NCI-H1092 (cell line): ENCODE results near the gene ECT2.
A peak's percentile ranks its signal among the peaks of the same experiment; 100 is the strongest.
"Not testable (repeated sequence)": the region's sequence is repeated elsewhere in the genome, so short reads cannot be mapped to it uniquely, and the experiment has no call there.

Experiments
- DNase-seq: peaks from one replicate; lab custom pipeline; 2025; lab: John Stamatoyannopoulos, UW

The ECT2 gene

DNA sequence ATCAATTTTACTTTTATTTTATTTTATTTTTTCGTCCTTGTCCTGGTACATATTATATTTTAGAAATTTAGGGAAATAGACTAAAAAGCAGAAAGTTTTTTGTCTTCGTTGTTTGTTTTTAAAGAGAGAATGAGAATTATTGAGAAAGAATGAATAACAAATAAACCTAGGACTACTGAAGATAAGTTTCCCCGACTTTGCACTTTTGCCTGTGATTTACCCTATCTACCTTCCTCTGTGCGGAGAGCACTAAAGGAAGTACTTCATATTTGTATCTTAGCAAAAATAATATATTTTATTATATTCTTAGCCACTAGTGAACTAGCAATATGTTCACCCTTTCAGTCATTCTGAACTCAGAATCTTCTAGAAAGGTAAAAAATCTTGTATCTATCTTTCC lies 60.6 kb downstream of the ECT2 start:
- no peak for DNase-seq

DNA sequence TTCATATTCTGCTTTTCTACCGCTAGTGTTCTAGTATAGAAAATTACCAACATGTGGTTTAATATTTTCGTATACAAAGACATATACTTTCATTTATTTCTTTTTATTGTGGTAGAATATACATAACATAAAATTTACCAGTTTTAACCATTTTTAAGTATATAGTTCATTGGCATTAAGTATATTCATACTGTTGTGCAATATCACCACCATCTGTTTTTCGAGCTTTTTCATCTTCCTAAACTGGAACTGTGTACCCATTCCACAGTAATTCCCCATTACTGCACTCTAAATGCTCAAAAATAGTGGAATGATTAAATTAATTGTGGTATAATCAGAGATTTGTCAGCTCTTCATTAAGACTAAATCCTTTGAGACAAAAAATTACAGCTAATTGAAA lies 62.9 kb downstream of the ECT2 start:
- DNase-seq, result no peak

DNA sequence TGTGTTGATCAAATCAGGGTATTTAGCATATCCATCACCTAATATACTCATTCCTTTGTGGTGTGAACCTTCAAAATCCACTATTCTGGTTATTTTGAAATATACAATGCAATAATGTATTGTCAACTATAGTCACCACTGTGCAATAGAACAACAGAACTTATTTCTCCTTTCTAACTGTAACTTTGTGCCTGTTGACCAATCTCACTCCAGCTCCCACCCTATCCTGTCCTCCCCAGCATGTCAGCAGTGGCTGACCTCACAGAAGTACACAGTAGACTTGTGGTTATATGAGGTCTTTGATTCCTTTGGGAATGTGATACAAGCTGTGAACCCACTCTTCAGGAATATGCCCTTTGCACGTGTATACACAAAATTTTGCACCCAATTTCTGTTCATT lies 64.2 kb downstream of the ECT2 start:
- DNase-seq, result no peak

DNA sequence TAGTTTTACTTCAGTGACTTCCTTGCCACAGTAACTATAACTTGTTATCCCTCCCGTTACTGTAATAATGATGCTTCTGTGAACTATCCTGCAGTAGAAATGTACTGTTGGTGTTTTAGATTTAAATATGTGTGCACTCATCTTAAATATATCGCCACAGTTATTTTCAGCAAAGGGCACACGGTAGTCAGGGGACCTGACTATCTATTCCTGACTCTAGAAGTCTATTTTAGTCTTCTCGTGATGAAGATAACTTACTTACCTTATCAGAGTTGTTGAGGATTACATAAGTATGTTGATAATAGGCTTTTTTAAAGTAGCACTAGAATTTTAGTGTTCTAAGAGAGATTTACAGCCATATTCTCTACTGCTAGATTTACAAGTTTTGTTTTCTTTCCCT lies 65.3 kb downstream of the ECT2 start:
- DNase-seq, result no peak

DNA sequence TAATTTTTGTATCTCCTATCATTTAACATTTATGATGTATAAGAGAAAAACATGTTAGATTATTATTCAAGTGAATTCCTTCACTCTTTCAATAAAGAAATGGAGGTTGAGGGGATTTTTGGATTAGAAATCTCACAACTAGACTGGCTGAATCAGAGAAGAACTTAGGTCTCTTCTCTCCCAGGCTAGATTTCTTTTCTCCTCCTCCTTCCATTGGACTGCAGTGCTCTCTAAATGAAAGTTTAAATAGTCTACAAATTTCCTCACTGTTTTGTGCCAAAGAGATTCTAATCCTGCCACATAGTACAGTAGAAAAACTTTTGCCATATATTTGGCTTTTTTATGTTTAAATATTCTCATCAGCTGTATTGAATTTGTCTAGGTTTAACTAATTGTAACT lies 65.8 kb downstream of the ECT2 start:
- DNase-seq, result no peak

DNA sequence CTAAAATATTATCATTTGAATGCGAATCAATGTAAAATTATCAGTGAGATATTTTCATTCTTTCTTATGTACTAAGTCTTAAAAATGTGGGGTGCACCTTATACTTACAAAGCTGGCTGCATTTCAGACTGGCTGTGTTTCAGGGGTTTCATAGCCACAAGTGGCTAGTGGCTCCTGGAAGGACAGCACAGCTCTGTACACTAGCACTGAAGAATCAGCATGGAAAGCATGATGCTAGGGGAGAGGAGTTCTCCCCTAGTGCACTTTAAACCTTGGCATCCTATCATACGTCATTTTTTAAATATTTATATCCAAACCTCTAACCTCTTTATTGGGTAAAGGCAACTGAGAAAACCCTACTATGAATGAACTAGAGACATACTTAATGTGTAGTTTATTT lies 66.4 kb downstream of the ECT2 start:
- DNase-seq, result no peak

DNA sequence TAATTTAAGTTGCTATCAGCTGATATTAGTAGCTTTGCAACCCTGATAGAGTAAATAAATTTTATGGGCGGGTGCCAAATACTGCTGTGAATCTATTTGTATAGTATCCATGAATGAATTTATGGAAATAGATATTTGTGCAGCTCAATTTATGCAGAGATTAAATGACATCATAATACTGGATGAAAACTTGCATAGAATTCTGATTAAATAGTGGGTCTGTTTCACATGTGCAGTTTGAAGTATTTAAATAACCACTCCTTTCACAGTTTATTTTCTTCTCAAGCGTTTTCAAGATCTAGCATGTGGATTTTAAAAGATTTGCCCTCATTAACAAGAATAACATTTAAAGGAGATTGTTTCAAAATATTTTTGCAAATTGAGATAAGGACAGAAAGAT lies 70.0 kb downstream of the ECT2 start:
- no peak for DNase-seq

DNA sequence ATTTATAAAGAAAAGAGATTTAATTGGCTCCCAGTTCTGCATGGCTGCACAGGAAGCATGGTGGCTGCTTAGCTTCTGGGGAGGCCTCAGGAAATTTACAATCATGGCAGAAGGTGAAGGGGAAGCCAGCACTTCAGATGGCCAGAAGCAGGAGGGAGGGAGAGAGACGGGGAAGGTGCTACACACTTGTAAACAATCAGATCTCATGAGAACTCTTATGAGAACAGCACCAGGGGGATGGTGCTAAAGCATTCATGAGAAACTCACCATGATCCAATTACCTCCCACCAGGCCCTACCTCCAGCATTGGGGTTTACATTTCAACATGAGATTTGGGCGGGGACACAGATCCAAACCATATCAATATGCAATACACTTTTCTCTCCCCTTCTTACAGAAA lies 73.7 kb downstream of the ECT2 start:
- DNase-seq, result no peak

DNA sequence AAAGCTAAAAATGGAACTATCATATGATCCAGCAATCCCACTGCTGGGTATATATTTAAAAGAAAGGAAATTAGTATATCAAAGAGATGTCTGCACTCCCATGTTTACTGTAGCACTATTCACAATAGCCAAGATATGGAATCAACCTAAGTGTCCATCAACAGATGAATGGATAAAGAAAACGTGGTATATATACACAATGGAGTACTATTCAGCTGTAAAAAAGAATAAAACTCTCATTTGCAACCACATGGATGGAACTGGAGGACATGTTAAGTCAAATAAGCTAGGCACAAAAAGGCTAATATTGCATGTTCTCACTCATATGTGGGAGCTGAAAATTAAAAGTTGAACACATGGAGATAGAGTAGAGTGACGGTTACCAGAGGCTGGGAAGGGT lies 76.7 kb downstream of the ECT2 start:
- DNase-seq, result not testable (repeated sequence)

DNA sequence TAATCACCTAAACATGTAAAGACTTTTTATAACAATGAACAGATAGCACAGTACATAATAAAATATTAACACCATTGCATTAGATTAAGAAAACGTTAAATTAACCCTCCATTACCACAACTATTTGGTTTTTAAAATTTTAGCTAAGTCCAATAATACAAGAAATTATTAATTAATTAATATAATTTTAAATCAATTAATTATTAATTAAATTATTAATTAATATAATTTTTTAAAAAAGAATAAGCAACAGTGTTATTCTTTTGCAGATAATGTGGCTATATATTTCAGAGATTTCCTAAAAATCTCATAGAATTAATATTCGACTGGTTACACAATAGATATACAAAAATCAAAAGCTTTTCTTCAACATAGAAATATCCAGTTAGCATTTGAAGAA lies 82.5 kb downstream of the ECT2 start:
- DNase-seq, result no peak

DNA sequence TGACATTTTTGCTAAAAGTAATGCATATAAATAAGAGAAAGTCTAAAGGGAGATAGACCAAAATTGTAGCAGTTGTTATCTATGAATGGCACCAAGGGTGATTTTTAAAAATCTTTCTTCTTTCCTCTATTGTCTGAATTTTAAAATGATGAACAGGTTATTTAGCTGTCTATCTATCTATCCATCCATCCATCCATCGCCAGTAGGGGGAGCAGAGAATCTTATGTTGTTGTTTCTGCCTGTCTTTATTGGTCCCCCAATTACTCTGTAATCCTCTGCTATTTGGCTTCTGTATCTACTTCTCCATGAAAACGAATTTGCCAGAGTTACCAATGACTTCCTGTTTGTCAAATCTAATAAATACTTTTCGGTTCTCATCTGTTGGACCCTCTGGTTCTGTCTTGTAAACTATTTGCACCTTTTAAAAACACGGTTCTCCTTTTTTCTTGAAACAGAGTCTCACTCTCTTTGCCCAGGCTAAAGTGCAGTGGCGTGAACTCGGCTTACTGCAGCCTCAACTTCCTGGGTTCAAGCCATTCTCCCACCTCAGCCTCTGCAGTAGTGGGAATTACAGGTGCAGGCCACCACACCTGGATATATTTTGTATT lies 86.0 kb downstream of the ECT2 start:
- DNase-seq, result peak; percentile 8

DNA sequence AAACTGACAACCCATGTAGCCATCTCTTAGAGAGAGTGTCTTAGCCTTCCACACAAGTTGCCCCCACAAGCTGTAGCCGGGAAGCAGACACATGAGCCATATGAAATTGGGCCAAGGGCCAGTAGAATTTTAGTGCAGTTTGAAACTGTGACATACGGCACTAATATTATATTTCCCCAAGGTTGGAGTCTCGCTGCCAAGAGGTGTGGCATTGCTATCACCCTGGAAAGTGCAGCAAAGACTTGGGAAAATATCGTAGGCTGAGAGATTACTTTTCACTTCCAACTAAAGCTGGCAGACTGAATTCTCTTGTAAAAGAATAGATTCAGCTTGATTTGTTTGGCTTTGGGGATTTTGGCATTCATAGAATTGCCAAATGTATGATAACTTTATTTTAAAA lies 89.2 kb downstream of the ECT2 start:
- no peak for DNase-seq

DNA sequence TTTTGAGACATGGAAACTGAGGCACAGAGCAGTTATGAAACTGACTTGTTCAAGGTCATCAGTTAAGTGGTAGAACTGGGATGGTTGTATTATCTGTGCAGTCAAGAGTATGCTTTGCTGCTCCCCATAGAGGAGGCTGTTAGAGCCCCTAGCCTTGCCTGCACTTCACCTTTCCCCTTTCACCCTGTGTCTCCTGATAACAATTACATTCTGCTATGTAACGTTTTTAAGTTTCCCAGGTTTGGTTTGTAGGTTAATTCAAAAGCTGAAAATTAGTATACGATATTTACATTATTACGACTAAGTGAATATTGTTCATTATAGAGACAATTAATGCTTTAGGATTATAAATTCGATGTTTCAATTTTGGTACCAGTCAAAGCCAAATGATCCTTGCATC lies 89.9 kb downstream of the ECT2 start:
- no peak for DNase-seq

DNA sequence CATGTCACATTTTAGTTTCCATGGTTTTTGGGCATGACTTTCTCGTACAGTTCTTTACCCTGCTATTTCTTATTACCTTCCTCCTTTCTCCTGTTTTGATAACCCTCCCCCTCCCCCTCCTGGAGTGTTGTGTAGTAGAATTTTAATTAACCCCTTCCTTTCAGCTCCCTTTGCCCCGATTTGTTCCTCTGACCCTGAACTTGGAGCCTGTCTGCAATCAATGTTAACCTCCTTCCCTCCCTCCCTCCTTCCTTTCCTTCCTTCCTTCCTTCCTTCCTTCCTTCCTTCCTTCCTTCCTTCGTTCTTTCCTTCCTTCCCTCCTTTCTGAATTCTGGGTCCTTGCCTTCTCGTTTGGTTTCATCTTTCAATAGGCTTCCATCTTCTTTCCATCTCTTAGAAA lies 90.4 kb downstream of the ECT2 start:
- no peak for DNase-seq

DNA sequence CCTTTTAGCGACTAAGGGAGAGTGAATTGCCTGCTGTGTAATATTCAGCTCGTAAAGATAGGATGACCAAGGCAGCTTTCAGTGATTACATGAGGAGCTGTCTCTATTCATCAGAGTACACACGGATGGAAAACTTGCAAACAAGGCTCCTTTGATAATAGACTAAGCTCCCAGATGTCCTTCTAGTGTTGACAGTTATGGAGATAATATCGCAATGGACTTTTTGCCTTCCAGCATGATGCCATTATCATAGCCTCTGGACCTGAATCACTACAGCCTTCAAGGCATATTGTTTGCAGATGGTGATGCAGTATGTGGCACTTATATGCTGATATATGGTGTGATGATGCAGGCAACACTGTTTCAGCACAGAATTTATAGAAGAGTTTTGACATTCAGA lies 93.9 kb downstream of the ECT2 start:
- no peak for DNase-seq

DNA sequence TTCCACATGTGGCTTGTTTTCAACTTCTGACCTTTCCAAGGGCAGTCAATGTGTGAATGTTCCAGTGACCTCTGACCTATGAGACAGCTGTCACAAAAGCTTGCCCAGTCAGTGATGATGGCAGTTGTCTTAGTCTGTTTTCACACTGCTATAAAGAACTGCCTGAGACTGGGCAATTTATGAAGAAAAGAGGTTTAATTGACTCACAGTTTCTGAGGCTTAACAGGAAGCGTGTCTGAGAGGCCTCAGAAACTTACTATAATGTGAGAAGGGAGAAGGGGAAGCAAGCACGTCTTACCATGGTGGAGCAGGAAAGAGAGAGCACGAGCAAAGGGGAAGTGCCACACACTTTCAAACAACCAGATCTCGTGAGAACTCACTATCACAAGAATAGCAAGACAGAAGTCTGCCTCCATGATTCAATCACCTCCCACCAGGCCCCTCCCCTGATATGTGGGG lies 95.6 kb downstream of the ECT2 start:
- no peak for DNase-seq

DNA sequence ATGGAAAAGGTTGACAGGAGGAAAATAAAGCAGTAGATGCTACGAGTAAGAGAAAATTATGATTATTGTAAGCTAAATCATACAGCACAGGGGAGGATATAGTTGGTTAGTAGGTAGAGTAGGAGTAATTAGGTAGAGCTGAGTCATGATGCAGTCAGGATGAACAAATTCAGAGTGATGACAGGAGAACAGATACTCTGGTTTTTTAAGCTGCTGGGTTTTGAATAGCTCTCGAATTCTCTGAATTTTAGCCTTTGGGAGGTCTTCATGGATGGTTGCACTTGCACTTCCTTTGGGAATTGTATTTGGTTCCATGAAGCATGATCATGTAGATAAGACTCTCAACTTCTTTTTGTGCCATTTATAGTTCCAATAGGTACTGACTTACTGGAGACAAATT lies 96.2 kb downstream of the ECT2 start:
- no peak for DNase-seq

DNA sequence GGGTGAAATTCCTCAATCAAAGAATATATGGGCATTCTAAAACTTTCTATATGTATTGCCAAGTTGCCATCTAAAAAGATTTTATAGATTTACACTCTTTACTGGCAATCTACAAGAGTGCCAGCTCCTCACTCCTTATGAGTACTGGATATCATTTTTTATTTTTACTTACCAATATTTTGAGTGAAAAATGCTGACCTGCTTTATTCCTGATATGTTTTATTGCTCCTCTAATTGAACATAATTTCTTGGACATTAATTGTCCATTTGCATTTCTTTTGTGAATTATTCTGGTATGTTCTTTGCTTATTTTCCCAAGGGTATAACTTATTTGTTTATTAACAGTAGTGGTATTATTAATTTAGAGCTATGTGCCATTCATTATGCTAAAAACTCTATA lies 96.8 kb downstream of the ECT2 start:
- no peak for DNase-seq

DNA sequence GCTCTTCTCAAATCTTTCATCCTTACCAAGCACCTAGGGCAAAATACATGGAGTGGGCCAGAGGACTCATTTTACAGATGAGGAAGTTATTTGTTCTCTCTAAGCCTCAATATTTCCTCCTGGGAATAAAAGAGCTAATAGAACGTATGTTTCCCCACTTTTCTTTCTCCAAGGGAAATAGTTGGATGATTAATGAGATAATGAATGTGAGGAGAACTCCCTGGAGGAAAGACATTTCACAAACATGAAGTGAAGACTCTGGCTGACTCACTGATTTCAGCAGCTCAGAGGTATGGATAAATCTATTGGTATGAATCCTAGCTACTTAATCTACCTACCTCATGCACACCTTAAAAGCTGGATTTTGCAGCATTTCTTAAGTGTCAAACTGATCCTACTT lies 98.4 kb downstream of the ECT2 start:
- DNase-seq, result no peak

DNA sequence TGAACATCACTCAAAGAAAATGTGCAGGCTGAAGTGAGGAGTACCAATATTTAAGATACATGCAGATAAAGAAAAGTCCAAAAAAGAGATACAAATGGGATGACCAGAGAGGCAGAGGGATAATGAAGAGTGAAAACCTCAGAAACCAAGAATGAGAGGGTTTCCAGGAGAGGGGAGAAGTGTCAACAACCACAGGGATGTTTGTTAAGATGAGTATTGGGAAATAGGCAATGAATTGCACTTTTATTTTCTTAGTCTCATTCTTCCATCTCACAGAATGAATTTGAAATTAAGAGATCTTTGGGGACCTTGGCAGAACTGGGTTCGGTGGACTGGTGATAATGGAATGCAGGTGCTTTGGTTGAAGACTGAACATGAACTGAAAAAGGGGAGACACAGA lies 102.5 kb downstream of the ECT2 start:
- no peak for DNase-seq

DNA sequence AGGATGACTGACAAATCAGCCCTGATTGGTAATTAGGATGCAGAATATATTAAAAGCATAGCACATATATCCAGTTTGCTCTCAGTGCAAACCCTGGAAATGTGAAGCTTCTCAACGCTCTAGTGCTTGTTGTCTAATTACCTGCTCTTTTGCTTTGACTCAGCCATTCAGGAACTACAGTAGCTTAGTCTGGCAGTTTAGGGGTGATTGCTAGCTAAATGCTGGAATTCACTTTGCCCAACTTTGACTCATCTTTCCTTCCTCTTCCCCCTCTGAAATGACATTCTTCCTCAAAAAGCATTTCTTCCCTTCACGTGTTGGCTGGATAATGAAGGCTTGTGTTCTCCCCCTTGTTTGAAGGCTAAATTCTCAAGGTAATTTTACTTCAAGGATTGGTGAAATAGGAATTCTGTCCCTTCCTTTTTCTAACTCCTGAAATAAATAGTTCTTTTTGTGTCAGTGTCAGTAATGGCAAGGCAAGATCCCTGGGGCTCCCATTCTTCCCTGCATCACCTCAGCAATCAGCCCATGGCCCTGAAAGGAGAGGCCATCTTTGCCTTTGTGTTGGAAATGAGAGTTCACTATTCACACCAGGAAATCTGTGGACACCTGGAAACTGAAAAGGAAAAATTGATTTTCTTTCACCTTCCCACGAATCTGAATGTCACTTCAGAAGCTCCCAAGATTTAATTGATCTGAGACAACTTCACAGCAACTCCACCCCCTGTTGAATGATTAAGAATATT lies 103.6 kb downstream of the ECT2 start:
- DNase-seq, result no peak

DNA sequence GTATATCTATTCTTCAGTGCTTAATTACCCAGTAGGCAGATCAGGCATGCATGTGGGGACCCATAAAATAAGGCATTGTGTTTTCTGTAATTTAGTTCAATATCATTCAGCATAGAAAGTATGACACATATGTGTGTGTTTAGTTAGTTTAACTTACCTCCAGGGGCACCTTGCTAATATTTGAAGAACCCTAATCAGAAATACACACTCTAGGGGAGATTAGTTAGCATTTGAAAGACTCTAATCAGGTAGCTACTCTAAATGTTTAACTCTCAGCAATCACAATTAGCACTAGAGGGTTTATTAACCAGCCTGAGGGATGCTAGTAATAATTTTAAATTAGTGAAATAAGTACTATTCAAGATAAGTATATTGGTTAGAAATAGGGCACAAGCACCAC lies 104.5 kb downstream of the ECT2 start:
- DNase-seq, result no peak

DNA sequence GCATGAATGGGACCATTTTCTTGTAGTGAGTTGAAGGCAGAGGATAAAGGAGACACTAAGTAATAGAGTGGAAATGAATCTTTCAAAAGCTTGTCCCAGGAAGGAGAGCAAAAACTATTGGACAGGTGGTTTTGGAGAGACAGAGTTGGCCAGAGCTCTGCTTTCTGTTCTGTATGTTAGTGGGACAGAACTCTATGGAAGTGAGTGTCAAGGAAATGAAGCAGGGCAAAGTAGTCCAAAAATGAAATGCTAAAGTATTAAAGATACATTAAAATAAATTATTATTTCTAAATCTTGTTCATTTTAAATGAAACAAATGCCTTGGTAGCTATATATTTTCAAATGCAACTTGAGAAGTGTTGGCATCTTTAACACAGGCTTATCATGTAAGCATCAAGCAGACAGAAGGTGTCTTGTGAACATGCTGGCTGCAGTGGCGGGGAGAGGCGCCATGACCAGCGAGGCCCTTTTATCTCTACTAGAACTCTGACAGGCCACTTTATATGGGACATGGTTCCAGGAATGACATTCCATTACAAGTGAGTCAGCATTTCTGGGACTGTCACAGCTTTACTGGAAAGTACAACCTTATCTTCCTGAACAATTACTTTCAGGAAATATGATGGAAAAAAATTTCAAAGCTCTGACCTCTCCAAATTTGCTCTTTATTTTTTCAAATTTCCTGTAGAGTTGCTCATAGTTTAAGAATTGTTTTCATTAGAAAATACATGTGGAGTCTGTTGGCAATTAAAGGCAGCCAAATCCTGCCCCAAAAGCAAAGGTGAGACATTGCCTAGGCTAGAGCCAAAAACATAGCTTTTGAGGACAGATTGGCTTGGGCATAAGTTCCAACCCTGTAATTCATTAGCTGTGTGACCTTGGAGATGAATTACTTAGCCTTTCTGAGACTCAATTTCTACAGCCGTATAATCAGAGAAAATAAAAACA lies 106.5 kb downstream of the ECT2 start:
- DNase-seq, result no peak
